CD4-positive, alpha-beta T cell treated with Interleukin-21 for 1 hour (primary cell): Measurements from ENCODE around the gene SYT10.
"Not testable (repeated sequence)": the region's sequence is repeated elsewhere in the genome, so short reads cannot be mapped to it uniquely, and the experiment has no call there.

Source experiments
- DNase-seq: peaks from one replicate; pipeline ENCODE4 v3.0.0-alpha.2; 2020

SYT10 gene

DNA sequence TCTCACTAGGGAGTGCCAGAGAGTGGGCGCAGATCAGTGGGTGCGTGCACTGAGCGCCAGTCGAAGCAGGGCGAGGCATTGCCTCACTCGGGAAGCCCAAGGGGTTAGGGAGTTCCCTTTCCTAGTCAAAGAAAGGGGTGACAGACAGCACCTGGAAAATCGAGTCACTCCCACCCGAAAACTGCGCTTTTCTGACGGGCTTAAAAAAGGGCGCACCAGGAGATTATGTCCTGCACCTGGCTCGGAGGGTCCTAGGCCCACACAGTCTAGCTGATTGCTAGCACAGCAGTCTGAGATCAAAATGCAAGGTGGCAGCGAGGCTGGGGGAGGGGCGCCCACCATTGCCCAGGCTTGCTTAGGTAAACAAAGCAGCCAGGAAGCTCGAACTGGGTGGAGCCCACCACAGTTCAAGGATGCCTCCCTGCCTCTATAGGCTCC lies 107.6 kb downstream of the SYT10 start:
- DNase-seq, result not testable (repeated sequence)

- DNase-seq, result no peak
Measured at GRCh38 chr12:33330940-33331339, 108.7 kb downstream of the SYT10 start.
